Left colon (tissue), 2 donors: ENCODE data around the gene TAF4. TPM values are rescaled to one million over a fixed set of nuclear protein-coding genes. Genes with fewer than 3 reads are reported as not detected.

ENCODE experiments used
- ATAC-seq: fragments of 200-7000 bp; cut with Tn5 transposase; one replicate; pipeline ENCODE4 v1.9.1; 2020; ENCODE audit warnings: mild to moderate bottlenecking, moderate library complexity
- DNase-seq, 2 donors: peaks; one replicate each; pipeline ENCODE4 v3.0.0-alpha.2; 2020
- intact Hi-C, 2 donors: fragments of 100-400 bp; cut with DNase I in 1 of 2; cut with micrococcal nuclease in 1 of 2; formaldehyde crosslinking; loops; one replicate each; pipeline versions ENCODE4 v1.11.2 to v1.14.0; 2022; cut with DNase I, micrococcal nuclease
- total RNA-seq, 2 donors: library from RNA; stranded (reverse); fragmentation: NEBNext Ultra II Directional; extraction: Animal tissue kit (Norgen Biotek cat#: 25700); gene quantifications; one replicate each; pipeline ENCODE4 v1.2.1, GENCODE V29; 2021
- donor health status: DM: no; HTN: no; CAD: no.
- donor health status: DM: yes; HTN: yes; CAD: no.

The TAF4 gene
- total RNA-seq, 2 donors from 2014 or later, result 22.1 to 28.2 TPM

GRCh38 chr20:62014889-62015537 is 50.7 kb downstream of the TAF4 start:
- ATAC-seq, result no peak
- intact Hi-C loops, result loop anchor here in 1 of 2 donors (5.0 to 10.0 kb wide), 2 partner anchors 122 to 370 kb away; partner anchors contain the start of gene RPS21
- DNase-seq, result no peak

GRCh38 chr20:62014488-62014775 is 51.2 kb downstream of the TAF4 start:
- DNase-seq (no peak), ATAC-seq (no peak)
- intact Hi-C loops, result loop anchor here in 1 of 2 donors (5.0 to 10.0 kb wide), 2 partner anchors 123 to 370 kb away; partner anchors contain the start of gene RPS21

- intact Hi-C loops, result loop anchor here in 1 of 2 donors (5.0 to 10.0 kb wide), 2 partner anchors 125 to 372 kb away; partner anchors contain the start of gene RPS21
These were observed 53.0 kb downstream of the TAF4 start for GRCh38 chr20:62012631-62013030.

GRCh38 chr20:62011938-62012534 is 53.6 kb downstream of the TAF4 start:
- ATAC-seq (no peak), DNase-seq (no peak)
- intact Hi-C loops, result loop anchor here in 1 of 2 donors (5.0 to 10.0 kb wide), 2 partner anchors 125 to 373 kb away; partner anchors contain the start of gene RPS21

More at GRCh38 chr20:62012631-62013030, 53.0 kb downstream of the TAF4 start:
- DNase-seq (no peak), ATAC-seq (no peak)

- ATAC-seq, result peak; percentile 69
- no peak for DNase-seq
- intact Hi-C loops, result loop anchor here in 1 of 2 donors (5.0 to 10.0 kb wide), 2 partner anchors 126 to 373 kb away; partner anchors contain the start of gene RPS21
These were observed 54.3 kb downstream of the TAF4 start for GRCh38 chr20:62011403-62011790.

- DNase-seq, result peak in 1 of 2 donors; percentile 59
- intact Hi-C loops, result loop anchor here in 1 of 2 donors (5.0 to 10.0 kb wide), 2 partner anchors 127 to 374 kb away; partner anchors contain the start of gene RPS21
- peak; percentile 79 for ATAC-seq
These were observed 54.9 kb downstream of the TAF4 start for GRCh38 chr20:62010551-62011402.

- intact Hi-C loops, result loop anchor here in 1 of 2 donors (5.0 to 10.0 kb wide), 2 partner anchors 127 to 375 kb away; partner anchors contain the start of gene RPS21
- ATAC-seq, result no peak
- no peak for DNase-seq
These were observed 55.7 kb downstream of the TAF4 start for GRCh38 chr20:62009869-62010445.

GRCh38 chr20:62009322-62009721 is 56.4 kb downstream of the TAF4 start:
- no peak for ATAC-seq
- DNase-seq, result no peak
- intact Hi-C loops, result no loop called here

- intact Hi-C loops, result no loop called here
- DNase-seq, result no peak
- no peak for ATAC-seq
These were observed 57.0 kb downstream of the TAF4 start for GRCh38 chr20:62008643-62009183.

- DNase-seq (no peak), ATAC-seq (no peak)
- intact Hi-C loops, result no loop called here
These were observed 58.5 kb downstream of the TAF4 start for GRCh38 chr20:62007127-62007647.

- DNase-seq (no peak), ATAC-seq (no peak)
- intact Hi-C loops, result no loop called here
These were observed 59.2 kb downstream of the TAF4 start for GRCh38 chr20:62006482-62006881.

- intact Hi-C loops, result no loop called here
- ATAC-seq, result no peak
- DNase-seq, result no peak
These were observed 61.1 kb downstream of the TAF4 start for GRCh38 chr20:62004614-62005013.

GRCh38 chr20:62003567-62004405 is 61.9 kb downstream of the TAF4 start:
- intact Hi-C loops, result no loop called here
- DNase-seq, result no peak
- no peak for ATAC-seq

- ATAC-seq, result no peak
- intact Hi-C loops, result no loop called here
These were observed 62.7 kb downstream of the TAF4 start for GRCh38 chr20:62002882-62003480.

GRCh38 chr20:62001178-62001715 is 64.4 kb downstream of the TAF4 start:
- intact Hi-C loops, result no loop called here
- DNase-seq (no peak), ATAC-seq (no peak)

More at GRCh38 chr20:62002882-62003480, 62.7 kb downstream of the TAF4 start:
- DNase-seq, result no peak

- DNase-seq (no peak), ATAC-seq (no peak)
- intact Hi-C loops, result no loop called here
These were observed 67.1 kb downstream of the TAF4 start for GRCh38 chr20:61998343-61999121.
